GM06990 (cell line): ENCODE measurements around the gene VAV1.

Experiments used
- DNase-seq: peaks from one replicate; pipeline ENCODE4 v3.0.0-alpha.2; 2011; ENCODE audit not compliant: insufficient read length; ENCODE audit errors: extremely low read depth
- H3K27me3 ChIP-seq: replicated peaks from 2 replicates; pipeline ENCODE4 v1.6.0; 2011; ENCODE audit warnings: low read length; ENCODE audit not compliant: control insufficient read depth, insufficient read depth
- H3K36me3 ChIP-seq: 2 replicates; pipeline ENCODE4 v1.5.1; 2011; ENCODE audit warnings: low read length; ENCODE audit not compliant: control insufficient read depth, insufficient read depth
- H3K4me3 ChIP-seq: replicated peaks from 2 replicates; pipeline ENCODE4 v1.5.1; 2011; ENCODE audit warnings: low read depth, mild to moderate bottlenecking, control low read depth, low read length
- CTCF ChIP-seq: IDR thresholded peaks from 2 replicates; pipeline ENCODE4 v1.5.1; 2011; ENCODE audit warnings: low read length, control low read depth, mild to moderate bottlenecking, inconsistent platforms; ENCODE audit not compliant: insufficient read depth, poor library complexity, severe bottlenecking

Gene VAV1

GRCh38 chr19:6813659-6814058, 41.2 kb downstream of the VAV1 start:
- no peaks in the 10 kb centered on the region for H3K27me3 ChIP-seq
- no peak for TF ChIP-seq CTCF

GRCh38 chr19:6817179-6817578, 44.7 kb downstream of the VAV1 start:
- TF ChIP-seq CTCF, result no peak
- Histone ChIP-seq H3K36me3 (peaks cover 15% of the 10 kb centered on the region), H3K27me3 (no peaks in the 10 kb centered on the region), H3K4me3 (no peak overlapping the region)
- DNase-seq, result no peak

More at GRCh38 chr19:6813659-6814058, 41.2 kb downstream of the VAV1 start:
- H3K36me3 ChIP-seq, result peaks cover 2% of the 10 kb centered on the region; the same call in 1 of the 2 replicates
- no peak for DNase-seq
- H3K4me3 ChIP-seq, result no peak overlapping the region

GRCh38 chr19:6818246-6818645, 45.7 kb downstream of the VAV1 start:
- peaks cover 17% of the 10 kb centered on the region for H3K36me3 ChIP-seq
- DNase-seq, result no peak
- TF ChIP-seq CTCF, result no peak

GRCh38 chr19:6819323-6819722, 46.8 kb downstream of the VAV1 start:
- H3K4me3 ChIP-seq, result no peak overlapping the region
- DNase-seq, result no peak
- TF ChIP-seq CTCF, result no peak
- H3K36me3 ChIP-seq, result peaks cover 17% of the 10 kb centered on the region
- no peaks in the 10 kb centered on the region for H3K27me3 ChIP-seq

More at GRCh38 chr19:6818246-6818645, 45.7 kb downstream of the VAV1 start:
- Histone ChIP-seq H3K27me3 (no peaks in the 10 kb centered on the region), H3K4me3 (no peak overlapping the region)

GRCh38 chr19:6820237-6820636, 47.7 kb downstream of the VAV1 start:
- H3K4me3 ChIP-seq, result no peak overlapping the region
- H3K36me3 ChIP-seq, result peaks cover 19% of the 10 kb centered on the region
- TF ChIP-seq CTCF, result no peak
- DNase-seq, result no peak
- H3K27me3 ChIP-seq, result no peaks in the 10 kb centered on the region
